Ectodermal cell (in vitro differentiated cells): ENCODE measurements around the gene AIRE.

Experiments used
- H3K27ac ChIP-seq: 2 replicates; pipeline ENCODE4 v1.7.0; 2013; ENCODE audit warnings: mild to moderate bottlenecking, low read depth, low read length; ENCODE audit not compliant: insufficient read depth, poor library complexity, severe bottlenecking
- H3K27me3 ChIP-seq: 2 replicates; pipeline ENCODE4 v1.7.0; 2013; ENCODE audit warnings: mild to moderate bottlenecking, low read length; ENCODE audit not compliant: insufficient read depth, control insufficient read depth, poor library complexity, severe bottlenecking
- H3K36me3 ChIP-seq: one replicate; pipeline ENCODE4 v1.7.0; 2013; ENCODE audit warnings: low read length; ENCODE audit not compliant: control insufficient read depth, insufficient read depth
- H3K4me1 ChIP-seq: one replicate; pipeline ENCODE4 v1.7.0; 2013; ENCODE audit warnings: low read length; ENCODE audit not compliant: control insufficient read depth, insufficient read depth
- H3K4me3 ChIP-seq: 2 replicates; pipeline ENCODE4 v1.7.0; 2013; ENCODE audit warnings: low read depth, low read length, control low read depth; ENCODE audit not compliant: insufficient read depth
- H3K9me3 ChIP-seq: 2 replicates; pipeline ENCODE4 v1.7.0; 2013; ENCODE audit warnings: mild to moderate bottlenecking, low read length, moderate library complexity; ENCODE audit not compliant: control insufficient read depth
- WGBS, 2 experiments: methylation state at CpG; one replicate each; pipeline ENCODE4 v1.1.7; 2013; ENCODE audit warnings: missing lambda C conversion rate in 2 of 2; 5-methylcytosine and 5-hydroxymethylcytosine counted together

The AIRE gene

GRCh38 chr21:44283948-44284347 is 1.7 kb upstream of the AIRE start:
- Histone ChIP-seq H3K36me3 (no peaks in the 10 kb centered on the region), H3K9me3 (no peaks in the 10 kb centered on the region), H3K27ac (no peak overlapping the region), H3K4me3 (no peak overlapping the region), H3K4me1 (peaks cover 34% of the 10 kb centered on the region), H3K27me3 (peaks cover 33% of the 10 kb centered on the region)
- WGBS, 2 experiments, result 79 to 80% methylated on average over 11 of the region's 11 CpGs

GRCh38 chr21:44286086-44286715 is 525 bp downstream of the AIRE start:
- Histone ChIP-seq H3K27ac (no peak overlapping the region), H3K36me3 (no peaks in the 10 kb centered on the region), H3K27me3 (peaks cover 33% of the 10 kb centered on the region), H3K4me1 (peaks cover 34% of the 10 kb centered on the region), H3K9me3 (no peaks in the 10 kb centered on the region), H3K4me3 (no peak overlapping the region)
- 69 to 71% methylated on average over 21 of the region's 21 CpGs for WGBS, 2 experiments

DNA sequence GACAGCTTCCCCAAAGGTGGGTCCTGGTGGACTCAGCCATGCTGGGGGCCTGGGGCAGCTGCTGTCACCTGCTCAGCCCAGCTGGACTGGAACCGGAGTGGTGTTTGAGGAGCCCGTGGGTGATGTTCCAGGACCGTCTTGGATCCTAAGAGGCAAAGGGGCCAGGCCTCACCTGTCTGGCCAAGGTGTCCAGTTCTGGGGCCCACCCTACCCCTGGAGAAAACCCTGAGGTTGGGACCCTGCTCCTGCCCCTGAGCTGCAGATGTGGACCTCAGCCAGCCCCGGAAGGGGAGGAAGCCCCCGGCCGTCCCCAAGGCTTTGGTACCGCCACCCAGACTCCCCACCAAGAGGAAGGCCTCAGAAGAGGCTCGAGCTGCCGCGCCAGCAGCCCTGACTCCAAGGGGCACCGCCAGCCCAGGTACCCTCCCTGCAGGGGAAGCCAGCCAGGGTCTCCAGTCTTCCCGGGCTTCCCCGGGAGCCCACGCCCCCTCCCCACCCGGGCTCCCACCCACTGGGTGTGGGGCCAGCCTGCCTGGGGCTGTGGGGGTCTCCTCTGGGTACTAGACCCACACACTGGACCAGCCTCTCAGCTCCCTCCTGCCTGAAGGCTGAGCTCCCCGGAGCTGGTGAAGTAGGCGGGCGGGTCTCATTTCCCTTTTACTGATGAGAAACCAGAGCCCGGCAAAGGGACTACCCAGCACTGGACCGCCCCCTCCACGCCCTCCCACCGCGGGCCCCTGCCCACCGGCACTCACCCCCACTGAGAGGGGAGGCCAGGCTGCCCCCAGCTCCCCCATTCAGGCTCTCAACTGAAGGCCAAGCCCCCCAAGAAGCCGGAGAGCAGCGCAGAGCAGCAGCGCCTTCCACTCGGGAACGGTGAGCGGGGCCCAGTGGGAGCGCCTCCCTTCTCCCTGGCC is 1.3 kb downstream of the AIRE start:
- Histone ChIP-seq H3K4me3 (no peak overlapping the region), H3K27ac (no peak overlapping the region), H3K4me1 (peaks cover 34% of the 10 kb centered on the region), H3K9me3 (no peaks in the 10 kb centered on the region), H3K27me3 (peaks cover 33% of the 10 kb centered on the region), H3K36me3 (no peaks in the 10 kb centered on the region)
- 76 to 78% methylated on average over 31 of the region's 31 CpGs for WGBS, 2 experiments

DNA sequence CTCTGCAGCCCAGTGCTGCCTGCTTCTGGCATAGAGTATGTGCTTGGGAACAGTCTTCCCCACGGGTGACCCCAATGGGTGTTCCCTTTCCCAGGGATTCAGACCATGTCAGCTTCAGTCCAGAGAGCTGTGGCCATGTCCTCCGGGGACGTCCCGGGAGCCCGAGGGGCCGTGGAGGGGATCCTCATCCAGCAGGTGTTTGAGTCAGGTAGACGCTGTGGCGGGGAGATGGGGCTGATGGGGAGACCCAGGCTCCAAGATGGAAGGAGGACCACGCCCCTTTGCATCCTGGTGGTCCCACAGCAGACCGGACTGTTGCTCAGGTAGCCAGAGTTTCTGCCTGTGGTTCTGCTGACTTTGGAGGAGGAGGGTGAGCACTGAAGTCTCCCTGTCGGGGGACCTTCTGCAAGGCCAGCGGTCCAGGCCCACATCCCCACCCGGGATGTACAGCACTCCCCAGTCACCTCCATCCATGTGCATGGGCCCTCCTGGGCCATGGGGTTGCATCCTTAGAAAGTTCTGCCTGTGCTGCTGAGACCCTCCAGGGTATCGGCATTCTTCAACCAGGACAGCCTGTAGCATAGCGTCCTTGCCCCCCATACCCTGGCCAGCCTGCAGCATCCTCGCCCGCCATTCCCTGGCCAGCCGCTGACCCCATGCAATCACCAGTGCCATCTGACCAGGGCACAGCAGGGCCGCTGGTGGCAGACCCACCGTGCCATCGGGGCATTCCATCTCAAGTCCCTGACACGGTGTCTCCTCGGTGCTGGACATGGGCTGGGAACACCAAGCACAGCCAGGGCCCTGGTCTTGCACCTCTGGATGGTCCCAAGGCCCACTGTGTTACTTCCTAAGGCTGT is 2.8 kb downstream of the AIRE start:
- Histone ChIP-seq H3K36me3 (no peaks in the 10 kb centered on the region), H3K9me3 (no peaks in the 10 kb centered on the region), H3K4me3 (no peak overlapping the region), H3K27ac (no peak overlapping the region), H3K4me1 (peaks cover 27% of the 10 kb centered on the region), H3K27me3 (peaks cover 33% of the 10 kb centered on the region)
- WGBS, 2 experiments, result 93 to 95% methylated on average over 23 of the region's 23 CpGs

DNA sequence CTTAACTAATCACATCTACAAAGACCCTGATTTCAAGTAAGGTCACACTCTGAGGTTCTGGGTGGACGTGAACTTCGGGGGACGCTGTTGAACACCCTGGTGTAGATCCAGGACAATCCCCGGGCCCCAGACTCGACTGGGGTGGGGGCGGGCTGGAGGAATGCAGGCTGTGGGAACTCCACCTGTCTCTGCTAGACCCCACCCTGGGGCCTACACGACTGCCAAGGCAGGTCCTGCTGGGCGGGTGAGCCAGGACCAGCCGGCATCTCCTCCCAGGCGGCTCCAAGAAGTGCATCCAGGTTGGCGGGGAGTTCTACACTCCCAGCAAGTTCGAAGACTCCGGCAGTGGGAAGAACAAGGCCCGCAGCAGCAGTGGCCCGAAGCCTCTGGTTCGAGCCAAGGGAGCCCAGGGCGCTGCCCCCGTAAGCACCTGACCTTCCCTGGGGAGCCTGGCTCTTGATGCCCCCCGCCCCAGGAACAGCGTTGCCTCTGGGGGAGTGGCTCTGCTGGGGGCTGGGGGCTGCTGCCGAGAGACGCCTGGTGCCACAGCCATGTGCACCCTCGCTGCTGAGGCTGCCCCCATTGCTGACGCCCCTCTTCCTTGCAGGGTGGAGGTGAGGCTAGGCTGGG is 3.8 kb downstream of the AIRE start:
- H3K9me3 ChIP-seq, result no peaks in the 10 kb centered on the region
- H3K4me1 ChIP-seq, result peaks cover 20% of the 10 kb centered on the region
- WGBS, 2 experiments, result 87% methylated on average over 24 of the region's 24 CpGs
- H3K27ac ChIP-seq, result no peak overlapping the region
- no peaks in the 10 kb centered on the region for H3K36me3 ChIP-seq
- H3K27me3 ChIP-seq, result peaks cover 24% of the 10 kb centered on the region
- no peak overlapping the region for H3K4me3 ChIP-seq

- Histone ChIP-seq H3K4me1 (peaks cover 15% of the 10 kb centered on the region), H3K27ac (no peak overlapping the region), H3K36me3 (no peaks in the 10 kb centered on the region), H3K27me3 (peaks cover 13% of the 10 kb centered on the region), H3K4me3 (no peak overlapping the region), H3K9me3 (no peaks in the 10 kb centered on the region)
- 88 to 91% methylated on average over 16 of the region's 16 CpGs for WGBS, 2 experiments
Measured at GRCh38 chr21:44290327-44291077, 4.8 kb downstream of the AIRE start.

DNA sequence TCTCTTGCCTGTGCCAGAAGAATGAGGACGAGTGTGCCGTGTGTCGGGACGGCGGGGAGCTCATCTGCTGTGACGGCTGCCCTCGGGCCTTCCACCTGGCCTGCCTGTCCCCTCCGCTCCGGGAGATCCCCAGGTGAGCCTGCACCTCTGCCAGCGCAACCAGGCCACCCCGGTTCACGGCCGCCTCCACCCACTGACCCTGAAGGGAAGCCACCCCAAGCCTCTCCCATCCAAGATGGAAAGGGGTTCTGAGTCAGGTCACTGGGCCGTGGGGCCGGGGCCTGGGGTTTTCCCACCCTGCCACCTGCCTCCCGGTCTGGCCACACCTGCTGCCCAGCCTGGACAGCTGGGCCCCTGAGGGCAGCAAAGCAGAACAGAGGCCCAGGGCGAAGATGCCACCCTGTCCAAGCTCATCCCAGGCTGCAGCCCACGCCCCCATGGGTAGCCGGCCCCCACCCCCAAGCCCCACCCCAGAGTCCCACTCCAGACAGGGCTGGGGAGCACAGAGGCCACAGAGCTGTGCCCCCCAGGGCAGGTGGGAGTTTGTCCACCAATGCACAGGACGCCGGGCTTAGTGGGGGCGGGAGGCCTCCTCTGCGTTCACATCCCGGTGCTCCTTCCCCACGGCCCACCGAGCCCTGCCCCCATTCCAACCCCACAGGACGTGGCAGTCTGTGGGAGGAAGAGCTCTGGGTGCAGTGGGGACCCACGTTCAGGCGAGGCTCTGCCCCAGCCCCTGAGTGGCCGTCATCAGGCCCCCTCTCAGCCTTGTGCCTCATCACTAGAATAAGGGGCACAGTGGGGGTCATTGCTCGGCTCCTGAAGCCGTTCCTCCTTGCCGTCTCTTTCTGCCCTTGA is 5.6 kb downstream of the AIRE start:
- peaks cover 14% of the 10 kb centered on the region for H3K4me1 ChIP-seq
- no peak overlapping the region for H3K27ac ChIP-seq
- peaks cover 5% of the 10 kb centered on the region for H3K27me3 ChIP-seq
- no peak overlapping the region for H3K4me3 ChIP-seq
- 88 to 90% methylated on average over 33 of the region's 33 CpGs for WGBS, 2 experiments
- no peaks in the 10 kb centered on the region for H3K36me3 ChIP-seq
- no peaks in the 10 kb centered on the region for H3K9me3 ChIP-seq

GRCh38 chr21:44291936-44292811 is 6.5 kb downstream of the AIRE start:
- 77 to 79% methylated on average over 25 of the region's 25 CpGs for WGBS, 2 experiments
- H3K36me3 ChIP-seq, result no peaks in the 10 kb centered on the region
- H3K9me3 ChIP-seq, result no peaks in the 10 kb centered on the region
- peaks cover 6% of the 10 kb centered on the region for H3K4me1 ChIP-seq
- H3K27me3 ChIP-seq, result no peaks in the 10 kb centered on the region
- no peak overlapping the region for H3K27ac ChIP-seq
- H3K4me3 ChIP-seq, result no peak overlapping the region
